ENCODE data around the gene HDLBP.

GRCh38 chr2:241227594-241227993 is 87.9 kb downstream of the HDLBP start:
- TF ChIP-seq, protein P1, sequence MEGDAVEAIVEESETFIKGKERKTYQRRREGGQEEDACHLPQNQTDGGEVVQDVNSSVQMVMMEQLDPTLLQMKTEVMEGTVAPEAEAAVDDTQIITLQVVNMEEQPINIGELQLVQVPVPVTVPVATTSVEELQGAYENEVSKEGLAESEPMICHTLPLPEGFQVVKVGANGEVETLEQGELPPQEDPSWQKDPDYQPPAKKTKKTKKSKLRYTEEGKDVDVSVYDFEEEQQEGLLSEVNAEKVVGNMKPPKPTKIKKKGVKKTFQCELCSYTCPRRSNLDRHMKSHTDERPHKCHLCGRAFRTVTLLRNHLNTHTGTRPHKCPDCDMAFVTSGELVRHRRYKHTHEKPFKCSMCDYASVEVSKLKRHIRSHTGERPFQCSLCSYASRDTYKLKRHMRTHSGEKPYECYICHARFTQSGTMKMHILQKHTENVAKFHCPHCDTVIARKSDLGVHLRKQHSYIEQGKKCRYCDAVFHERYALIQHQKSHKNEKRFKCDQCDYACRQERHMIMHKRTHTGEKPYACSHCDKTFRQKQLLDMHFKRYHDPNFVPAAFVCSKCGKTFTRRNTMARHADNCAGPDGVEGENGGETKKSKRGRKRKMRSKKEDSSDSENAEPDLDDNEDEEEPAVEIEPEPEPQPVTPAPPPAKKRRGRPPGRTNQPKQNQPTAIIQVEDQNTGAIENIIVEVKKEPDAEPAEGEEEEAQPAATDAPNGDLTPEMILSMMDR (IDR thresholded peaks at IDR 0.05; ENCODE audit: insufficient read depth, low read length), result no peak
- TF ChIP-seq POLR2AphosphoS5 (IDR thresholded peaks at IDR 0.05; ENCODE audit: low read depth), result peak; percentile 35; the same call in 1 of the 2 replicates

All from HL-60 (cell line).